GM18861 (cell line): Measurements from ENCODE around the gene SOX6.

ENCODE experiments used
- ATAC-seq: cut with Tn5 transposase; IDR thresholded peaks from one replicate; pipeline ENCODE4 v1.9.1; 2021; ENCODE audit not compliant: unreplicated experiment

SOX6 gene

DNA sequence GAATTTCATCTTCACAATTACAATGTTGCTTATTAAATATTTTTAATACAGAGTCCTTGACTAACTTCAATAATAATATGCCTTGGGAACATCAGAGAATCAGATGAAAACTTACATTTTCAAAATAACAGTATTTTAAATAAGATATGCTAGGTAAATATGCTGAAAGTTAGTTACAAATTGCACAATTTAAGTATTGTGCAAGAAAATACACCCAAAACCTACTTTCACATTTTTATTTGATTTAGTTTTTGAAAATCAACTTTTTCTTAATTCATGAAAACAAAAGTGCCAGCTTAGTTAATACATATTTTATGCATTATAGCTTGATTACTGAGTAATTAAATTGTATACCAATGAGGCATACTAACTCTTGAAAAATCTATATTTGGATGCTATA, 76.8 kb downstream of the SOX6 start:
- no peak for ATAC-seq

DNA sequence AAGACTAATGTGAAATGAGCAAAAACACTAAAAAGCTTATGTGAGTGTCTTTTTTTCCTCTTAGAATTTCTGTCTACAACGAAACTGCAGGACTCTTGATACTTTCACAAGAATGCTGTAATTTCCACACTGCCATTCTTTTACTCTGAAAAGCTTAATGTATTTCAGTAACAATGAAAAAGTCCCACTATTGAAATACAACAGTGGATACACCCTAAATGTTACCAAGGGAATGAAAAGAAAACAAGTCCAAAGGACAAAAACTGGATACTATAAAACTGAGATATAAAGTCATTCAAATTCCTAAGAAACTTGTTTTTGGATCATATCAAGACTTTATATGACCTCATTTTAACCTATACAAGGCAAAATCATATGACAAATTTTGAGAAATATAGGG, 77.4 kb downstream of the SOX6 start:
- no peak for ATAC-seq

DNA sequence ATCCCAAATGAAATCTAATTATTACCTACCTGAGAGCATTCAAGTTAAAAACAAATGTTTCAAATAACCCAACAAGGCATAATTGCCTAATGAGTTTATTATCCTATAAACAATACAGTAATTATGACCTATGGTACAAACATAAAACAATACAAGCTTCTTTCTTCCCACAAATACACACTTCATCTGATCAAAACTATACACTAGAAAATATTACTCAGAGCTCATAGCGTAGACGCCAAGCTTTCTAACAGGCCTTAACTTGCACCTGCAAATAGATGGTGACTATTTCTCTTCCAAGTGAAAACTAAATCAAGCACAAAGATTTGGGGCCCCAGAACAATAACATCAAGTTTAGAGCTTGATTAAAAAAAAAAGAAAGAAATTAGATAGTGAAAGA, 78.1 kb downstream of the SOX6 start:
- no peak for ATAC-seq

DNA sequence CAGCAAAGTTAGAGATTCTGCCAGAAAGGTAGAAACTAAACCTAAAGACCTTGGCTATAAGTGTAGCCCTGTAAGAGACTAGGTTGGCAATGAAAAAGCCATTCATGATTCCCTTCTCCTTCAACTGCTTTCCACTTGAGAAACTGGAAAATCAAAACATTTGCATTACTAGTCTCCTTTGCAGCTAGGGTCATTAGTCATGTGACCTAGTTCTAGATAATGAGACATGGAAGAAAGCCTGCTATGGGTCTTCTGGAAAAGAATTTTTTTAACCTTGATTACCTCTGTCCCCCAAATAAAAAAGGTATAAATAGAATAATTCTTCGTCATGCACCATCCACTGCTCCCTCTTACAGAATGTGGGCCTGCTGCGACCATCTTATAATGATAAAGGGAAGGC, 80.1 kb downstream of the SOX6 start:
- no peak for ATAC-seq

DNA sequence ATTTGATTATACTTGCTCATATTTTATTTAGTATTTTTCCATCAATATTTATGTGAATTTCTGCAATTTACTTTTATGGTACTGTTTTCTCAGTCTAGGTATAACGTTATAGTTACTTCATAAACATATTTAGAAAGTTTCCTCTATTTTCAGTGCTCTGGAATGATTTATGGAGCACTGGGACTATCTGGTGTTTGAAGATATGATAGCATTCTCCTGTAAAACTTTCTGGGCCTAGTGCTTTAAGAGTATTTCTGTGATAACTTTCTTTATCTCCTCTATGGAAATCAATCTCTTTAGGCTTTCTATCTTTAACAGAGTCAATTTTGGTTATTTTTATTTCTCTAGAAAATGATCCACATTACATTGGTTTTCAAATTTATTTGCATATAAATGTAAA, 85.1 kb downstream of the SOX6 start:
- no peak for ATAC-seq

DNA sequence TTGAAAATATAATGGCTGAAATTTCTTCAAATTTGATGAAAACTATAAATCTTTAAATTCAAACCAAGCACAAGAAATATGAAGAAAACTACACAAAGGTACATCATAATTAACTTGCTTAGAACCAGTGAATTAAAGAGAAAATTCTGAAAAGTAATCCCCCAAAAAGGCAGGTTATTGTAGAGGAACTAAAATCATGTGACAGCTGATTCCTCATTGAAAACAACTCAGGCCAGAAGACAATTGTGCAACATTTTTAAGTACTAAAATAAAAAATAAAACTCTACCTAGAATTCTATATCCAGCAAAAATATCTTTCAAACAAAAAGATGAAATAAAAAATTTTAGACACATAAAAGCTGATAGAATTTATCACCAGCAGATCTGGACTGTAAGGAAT, 90.3 kb downstream of the SOX6 start:
- no peak for ATAC-seq

DNA sequence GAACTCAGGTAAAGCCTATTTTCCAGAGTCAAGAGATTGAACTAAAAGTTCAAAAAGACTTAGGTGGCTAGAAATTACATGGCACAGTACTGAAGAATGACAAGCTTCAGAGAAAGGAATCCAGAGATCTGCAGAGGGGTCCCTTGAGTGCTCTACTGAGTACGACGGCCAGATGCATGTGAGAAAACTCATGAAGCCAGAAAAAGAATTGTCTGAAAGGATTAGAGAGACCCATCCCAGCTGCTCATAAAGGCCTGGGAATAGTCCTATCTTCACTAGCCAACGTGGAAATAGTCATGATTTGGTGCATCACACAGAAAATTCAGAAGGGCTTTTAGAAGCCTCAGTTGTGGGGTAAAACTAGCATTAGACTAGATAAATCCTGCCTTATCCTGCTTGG, 91.3 kb downstream of the SOX6 start:
- ATAC-seq, result no peak

DNA sequence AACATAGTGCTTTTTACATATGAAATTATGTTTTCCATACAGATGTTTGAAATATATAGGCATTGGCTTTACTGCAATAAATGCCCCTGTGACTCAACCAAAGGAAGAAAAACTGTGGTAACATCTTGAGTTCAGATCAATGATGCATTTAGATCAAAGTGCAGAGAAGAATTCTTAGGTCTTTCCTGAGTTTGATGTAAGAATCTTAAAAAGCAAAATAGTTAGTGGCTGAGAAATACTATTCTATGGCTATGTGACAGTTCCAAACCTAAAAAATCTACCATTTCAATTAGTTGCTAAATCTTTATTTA, 93.7 kb downstream of the SOX6 start:
- no peak for ATAC-seq

DNA sequence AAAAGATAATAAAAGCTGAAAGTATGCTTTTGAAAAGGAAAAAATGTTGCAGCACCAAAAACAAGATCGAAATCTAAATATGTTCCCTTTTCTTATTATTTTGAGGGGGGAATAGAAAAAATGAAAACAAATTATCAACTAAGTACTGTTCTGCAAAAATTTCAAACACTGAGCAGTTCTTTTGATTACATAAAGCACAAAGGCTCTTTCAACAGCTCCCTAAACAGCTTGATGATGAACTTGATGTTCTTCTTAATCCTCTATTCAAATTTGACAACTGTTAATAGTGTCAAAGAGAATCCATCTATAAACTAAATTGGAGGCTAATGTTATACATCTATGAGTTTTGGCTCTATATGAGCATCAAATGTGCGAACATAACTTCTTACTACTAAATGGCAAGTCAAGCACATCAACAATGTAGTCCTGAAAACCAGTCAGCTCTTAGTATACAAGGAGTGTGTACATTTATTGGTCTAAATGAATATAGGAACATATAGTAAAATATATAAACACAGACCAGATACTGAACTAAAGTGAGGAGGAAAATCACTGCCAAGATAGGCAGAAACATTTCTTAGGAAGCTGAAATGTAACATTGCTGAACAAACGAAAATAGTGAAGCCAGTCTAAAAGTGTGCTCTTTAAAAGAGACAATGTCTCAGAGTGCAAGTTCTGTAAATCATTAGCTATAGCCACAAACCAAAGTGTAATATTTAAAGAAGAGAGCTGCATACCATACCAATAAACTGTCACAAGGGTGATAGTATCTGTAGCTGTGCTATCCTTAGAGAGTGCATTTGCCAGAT, 94.3 kb downstream of the SOX6 start:
- peak; percentile 98 for ATAC-seq

DNA sequence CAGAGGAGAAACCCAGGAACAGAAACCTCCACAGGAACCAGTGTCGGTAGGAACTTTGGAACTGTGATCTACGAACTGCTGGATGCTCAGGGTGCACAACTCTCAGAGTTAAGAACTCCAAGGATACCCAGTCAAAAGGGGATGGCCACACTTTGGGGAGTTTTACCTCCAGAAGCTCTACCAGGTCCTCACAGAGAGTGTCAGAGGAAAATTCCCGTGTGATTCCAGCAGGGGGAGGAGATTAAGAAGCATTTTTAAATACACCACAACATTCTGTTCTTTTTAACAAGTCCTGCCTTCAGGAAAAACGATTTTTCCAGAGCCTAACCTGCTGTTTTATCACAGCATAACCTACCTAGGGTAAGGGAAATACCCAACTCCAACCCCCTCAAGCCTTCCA, 104.0 kb downstream of the SOX6 start:
- no peak for ATAC-seq

DNA sequence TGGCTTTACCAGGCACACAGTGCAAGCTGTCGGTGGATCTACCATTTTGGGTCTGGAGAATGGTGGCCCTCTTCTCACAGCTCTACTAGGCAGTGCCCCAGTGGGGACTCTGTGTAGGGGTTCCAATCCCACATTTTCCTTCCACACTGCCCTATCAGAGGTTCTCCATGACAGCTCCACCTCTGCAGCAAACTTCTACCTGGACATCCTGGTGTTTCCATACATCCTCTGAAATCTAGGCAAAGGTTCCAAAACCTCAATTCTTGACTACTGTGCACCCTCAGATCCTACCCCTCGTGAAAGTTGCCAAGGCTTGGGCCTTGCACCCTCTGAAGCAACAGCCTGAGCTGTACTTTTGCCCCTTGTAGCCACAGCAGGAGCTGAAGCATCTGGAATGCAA, 108.1 kb downstream of the SOX6 start:
- ATAC-seq, result no peak

DNA sequence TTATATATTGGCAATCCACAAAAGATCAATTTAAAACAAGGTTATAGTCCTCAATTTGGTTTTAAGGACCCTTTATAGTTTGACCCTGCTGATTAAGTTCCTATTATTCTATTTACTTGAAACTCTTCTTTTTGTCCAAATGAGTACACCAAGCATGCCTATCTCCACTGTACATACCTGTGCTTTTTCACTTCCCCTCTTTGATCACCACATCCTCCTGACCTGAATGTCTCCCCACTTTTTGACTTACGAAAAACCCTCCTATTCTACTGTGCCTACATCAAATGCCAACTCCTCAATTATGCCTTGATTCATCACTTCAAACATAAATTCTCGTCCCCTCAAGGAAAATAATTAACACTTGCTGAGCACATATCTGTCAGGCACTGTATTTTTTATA, 113.5 kb downstream of the SOX6 start:
- peak; percentile 98 for ATAC-seq

DNA sequence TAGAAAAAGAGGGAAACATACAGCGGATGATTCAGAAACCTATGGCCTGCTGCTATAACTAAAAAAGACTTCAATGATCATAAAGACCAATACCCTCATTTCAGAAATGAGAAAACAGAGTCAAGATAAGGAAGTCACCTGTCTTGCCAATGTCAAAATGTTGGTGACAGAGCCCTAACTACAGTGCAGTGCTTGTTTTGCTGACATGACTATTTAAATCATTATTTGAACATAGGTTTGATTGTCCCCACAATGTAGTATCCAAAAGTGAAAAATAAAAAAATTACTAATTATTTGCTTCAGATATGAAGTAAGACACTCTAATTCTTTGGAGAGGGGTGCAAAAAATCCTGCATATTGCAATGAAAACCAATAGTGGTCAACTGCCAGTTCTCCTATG, 115.7 kb downstream of the SOX6 start:
- no peak for ATAC-seq

DNA sequence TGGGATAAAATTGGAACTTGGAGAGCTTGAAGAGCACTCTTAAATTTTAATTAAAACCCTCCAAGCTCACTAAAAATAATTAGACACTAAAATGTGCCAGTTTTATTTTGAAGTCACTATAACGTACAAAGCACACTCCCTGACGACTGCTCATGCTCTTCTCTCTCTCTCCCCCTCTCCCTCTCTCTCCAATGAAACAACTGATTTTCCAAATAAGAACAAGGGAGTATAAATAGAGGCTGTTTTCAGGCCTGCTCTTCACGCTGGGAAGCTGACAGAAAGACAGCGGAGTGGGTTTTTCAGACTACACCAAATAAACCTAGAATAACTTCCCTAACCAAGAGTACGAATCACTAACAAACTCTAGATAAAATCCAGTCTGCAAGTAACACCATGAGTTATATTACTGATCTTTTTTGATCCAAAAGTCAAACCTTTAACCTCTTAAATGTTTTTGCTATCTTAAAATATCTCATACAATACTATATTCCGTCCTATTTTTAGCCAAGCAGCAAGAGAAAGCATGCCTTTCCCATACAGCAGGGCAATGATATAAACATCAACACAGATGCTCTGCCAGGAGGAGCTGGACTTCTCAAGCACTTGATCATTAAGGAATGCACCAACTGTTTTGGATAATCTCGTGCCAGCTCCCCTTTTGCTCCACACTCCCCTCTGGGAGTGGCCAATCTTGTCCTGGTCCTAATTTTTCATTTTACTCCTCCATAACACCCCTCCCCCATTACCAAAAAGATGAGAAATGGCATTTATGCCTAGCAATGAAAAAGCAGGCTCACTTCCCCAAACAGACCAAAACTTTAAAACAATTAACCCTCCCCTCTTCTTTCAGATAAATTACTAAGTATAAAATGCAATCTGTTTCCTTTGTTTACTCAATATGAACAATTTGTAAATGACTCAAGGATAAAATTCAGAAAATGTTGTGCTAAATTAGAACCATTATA, 116.9 kb downstream of the SOX6 start:
- no peak for ATAC-seq

DNA sequence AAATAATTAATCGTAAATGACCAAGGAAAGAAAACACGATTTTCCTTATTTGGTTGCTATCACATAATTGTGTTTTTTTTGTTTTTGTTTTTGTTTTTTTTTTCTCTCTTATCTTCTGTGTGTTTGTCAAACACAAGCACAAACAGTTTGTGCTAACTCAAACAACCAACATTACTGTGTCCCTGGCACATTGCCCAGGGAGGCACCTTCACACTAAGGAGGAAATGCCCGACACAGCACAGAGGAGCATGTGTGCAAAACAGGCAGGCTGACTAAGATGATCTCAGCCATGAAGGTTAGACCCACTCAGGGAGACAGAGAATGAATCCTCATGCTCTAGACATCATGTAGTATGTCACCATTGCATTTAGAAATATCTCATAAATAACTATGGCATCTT, 130.1 kb downstream of the SOX6 start:
- no peak for ATAC-seq

DNA sequence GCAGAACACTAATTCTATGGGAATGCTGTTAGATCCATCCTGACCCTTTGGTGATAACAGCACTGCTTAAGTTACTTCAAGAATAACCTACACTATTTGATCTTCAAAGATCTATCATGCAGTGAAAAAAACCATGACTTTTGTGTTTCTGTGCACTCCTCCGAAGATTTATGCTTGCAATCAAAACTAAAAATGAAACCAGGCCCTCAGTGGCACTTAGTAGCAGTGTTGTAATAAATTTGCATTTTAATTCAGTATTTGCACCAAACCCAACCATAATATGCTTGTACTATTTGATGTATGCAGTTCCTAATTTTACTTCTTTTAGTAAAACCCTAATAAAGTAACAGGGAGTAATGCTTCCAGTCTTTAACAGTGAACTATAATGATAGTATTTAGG, 130.7 kb downstream of the SOX6 start:
- no peak for ATAC-seq

DNA sequence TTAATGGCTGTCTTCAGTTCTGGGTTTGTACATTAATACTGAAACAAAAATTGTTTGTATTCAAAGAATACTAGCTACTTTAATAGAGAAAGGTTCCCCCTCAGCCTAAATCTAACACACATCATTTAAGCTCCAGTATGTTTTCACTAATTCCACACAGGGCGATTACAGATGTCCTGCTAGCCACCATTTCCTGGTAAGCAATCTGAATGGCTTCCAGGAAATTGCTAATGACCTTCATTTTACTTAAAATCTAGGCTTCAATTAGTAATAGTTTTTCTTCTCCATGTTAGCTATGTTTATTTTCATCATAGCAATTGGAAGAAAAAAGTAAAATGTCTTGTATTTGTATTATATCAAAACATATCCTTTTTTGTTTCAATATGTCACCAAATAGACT, 132.8 kb downstream of the SOX6 start:
- no peak for ATAC-seq

DNA sequence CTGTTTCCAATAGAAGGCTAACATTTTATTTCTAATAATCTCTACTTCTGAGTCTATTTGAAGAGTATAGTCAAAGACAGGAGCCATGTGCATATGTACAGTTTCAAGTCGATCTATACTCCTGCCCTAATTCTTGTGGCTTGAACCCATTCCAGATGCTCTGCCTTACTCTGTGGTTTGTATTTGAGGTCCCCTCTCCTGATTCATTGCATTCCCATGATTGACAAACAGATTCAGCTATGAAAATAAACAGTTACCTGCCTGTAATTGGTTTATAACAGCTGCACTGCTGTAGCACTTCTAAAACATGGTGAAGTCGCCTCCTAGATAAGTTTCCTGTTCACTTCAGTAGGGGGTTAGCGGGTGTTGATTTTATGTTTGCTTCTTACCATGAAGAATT, 138.7 kb downstream of the SOX6 start:
- no peak for ATAC-seq

DNA sequence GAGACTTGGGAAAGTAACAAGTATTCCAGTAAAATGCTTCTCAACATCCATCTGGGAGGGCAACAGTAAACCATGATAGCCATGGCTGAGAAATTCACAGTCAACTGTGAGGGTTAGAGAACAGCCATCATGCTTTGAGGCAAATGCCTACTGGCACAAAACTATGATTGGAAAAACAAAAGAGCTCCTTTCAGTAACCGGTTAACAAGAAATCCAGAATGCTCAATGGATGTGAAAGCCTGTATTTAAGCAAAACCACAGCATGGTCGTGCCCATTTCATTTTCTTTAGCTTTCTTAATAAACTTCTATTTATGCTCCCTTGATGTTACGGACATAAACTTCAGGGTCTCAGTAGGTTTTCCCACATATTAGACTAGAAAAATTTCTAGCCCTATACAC, 139.5 kb downstream of the SOX6 start:
- no peak for ATAC-seq

DNA sequence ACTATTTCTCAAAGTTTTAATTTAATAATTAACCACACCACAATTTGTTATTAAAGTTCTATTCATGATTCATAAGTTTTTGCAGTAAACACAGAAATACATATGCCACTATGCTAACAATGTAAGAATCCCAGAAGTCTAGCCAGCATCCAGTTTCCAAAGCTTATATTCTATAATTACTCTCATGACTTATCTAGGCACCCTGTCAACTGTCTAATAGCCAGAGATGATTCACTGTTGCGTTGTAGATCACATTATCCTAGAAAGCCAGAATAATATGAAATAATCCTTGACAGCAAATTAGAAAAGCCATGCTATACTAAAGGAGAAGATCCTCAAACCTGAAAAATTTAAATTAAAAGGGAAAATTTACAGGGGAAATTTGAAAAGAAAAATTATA, 141.0 kb downstream of the SOX6 start:
- ATAC-seq, result no peak

DNA sequence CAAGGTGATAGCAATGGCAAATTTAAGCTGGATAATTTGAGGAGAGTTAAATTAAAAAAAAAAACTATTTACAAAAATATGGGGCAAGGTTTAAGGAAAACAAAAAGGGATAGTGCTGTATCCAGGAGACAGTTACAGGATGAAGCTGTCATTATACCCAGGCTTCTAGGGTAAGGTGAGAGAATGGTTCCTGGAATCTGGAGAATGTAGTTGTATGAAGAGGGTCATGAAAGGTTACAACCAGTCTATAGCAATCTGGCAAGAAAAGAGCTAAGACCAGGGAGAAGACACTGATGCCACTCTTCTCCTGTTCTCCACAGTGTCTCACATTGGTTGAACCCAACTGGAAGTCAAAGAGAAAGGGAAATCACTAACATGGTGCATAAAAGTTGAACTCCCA, 144.9 kb downstream of the SOX6 start:
- ATAC-seq, result no peak

DNA sequence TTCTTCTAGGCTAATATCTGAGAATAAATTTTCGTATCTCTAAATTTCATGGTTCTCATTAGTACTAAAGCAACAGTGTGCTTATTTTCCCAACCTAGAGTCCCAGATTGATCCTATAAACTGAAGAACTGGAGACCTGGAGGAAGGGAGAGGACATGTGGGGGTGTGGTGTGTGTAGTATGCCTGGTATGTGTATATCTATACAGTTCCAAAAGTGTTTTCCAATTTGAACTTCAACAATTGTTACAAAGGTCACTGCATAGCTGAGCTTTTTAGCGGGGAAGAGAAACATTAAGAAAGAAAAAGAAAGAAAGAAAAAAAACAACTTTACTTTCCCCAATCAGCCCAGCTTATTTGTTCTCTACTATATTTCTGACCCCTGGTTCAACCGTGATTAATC, 152.1 kb downstream of the SOX6 start:
- ATAC-seq, result no peak
